Measurements from ENCODE around the gene HCAR3.
"Not testable (repeated sequence)": the region's sequence is repeated elsewhere in the genome, so short reads cannot be mapped to it uniquely, and the experiment has no call there.

The HCAR3 gene

GRCh38 chr12:122730215-122731014 is 13.8 kb upstream of the HCAR3 start, which contains the start of gene HCAR1:
TSS of gene HCAR1 (minus strand) at chr12:122730844. CDS start at chr12:122730339, 505 bp downstream.
- no peak for TF ChIP-seq POLR2A (IDR thresholded peaks at IDR 0.05; ENCODE audit: low read length)
- TF ChIP-seq GATA1 (IDR thresholded peaks at IDR 0.05; ENCODE audit: low read depth, low read length), result no peak
- DNase-seq, result no peak

- TF ChIP-seq POLR2A (IDR thresholded peaks at IDR 0.05; ENCODE audit: low read length), result no peak
- no peak for TF ChIP-seq GATA1 (IDR thresholded peaks at IDR 0.05; ENCODE audit: low read depth, low read length)
- DNase-seq, result no peak
Observed at GRCh38 chr12:122729583-122730214, 13.1 kb upstream of the HCAR3 start.

GRCh38 chr12:122726080-122726558 is 9.5 kb upstream of the HCAR3 start:
- no peak for TF ChIP-seq GATA1 (IDR thresholded peaks at IDR 0.05; ENCODE audit: low read depth, low read length)

GRCh38 chr12:122725452-122726079 is 9.0 kb upstream of the HCAR3 start:
- no peak for TF ChIP-seq GATA1 (IDR thresholded peaks at IDR 0.05; ENCODE audit: low read depth, low read length)
- TF ChIP-seq POLR2A (IDR thresholded peaks at IDR 0.05; ENCODE audit: low read length), result no peak
- no peak for DNase-seq

More at GRCh38 chr12:122726080-122726558, 9.5 kb upstream of the HCAR3 start:
- no peak for DNase-seq

GRCh38 chr12:122724641-122725243 is 8.1 kb upstream of the HCAR3 start:
- DNase-seq, result no peak
- no peak for TF ChIP-seq POLR2A (IDR thresholded peaks at IDR 0.05; ENCODE audit: low read length)
- TF ChIP-seq GATA1 (IDR thresholded peaks at IDR 0.05; ENCODE audit: low read depth, low read length), result no peak

- no peak for DNase-seq
- no peak for TF ChIP-seq POLR2A (IDR thresholded peaks at IDR 0.05; ENCODE audit: low read length)
- TF ChIP-seq GATA1 (IDR thresholded peaks at IDR 0.05; ENCODE audit: low read depth, low read length), result no peak
Observed at GRCh38 chr12:122722387-122722786, 5.8 kb upstream of the HCAR3 start.

GRCh38 chr12:122721057-122721545 is 4.5 kb upstream of the HCAR3 start:
- TF ChIP-seq GATA1 (IDR thresholded peaks at IDR 0.05; ENCODE audit: low read depth, low read length) (no peak), POLR2A (IDR thresholded peaks at IDR 0.05; ENCODE audit: low read length) (no peak)
- no peak for DNase-seq

- not testable (repeated sequence) for DNase-seq
Observed at GRCh38 chr12:122715211-122715610, 1.4 kb downstream of the HCAR3 start.

GRCh38 chr12:122713491-122714188 is 3.0 kb downstream of the HCAR3 start:
- DNase-seq, result not testable (repeated sequence)

GRCh38 chr12:122711266-122711665 is 5.3 kb downstream of the HCAR3 start:
- DNase-seq, result not testable (repeated sequence)

- DNase-seq, result not testable (repeated sequence)
Observed at GRCh38 chr12:122710341-122710740, 6.3 kb downstream of the HCAR3 start.

GRCh38 chr12:122709287-122709686 is 7.3 kb downstream of the HCAR3 start:
- DNase-seq, result not testable (repeated sequence)

- DNase-seq, result not testable (repeated sequence)
Observed at GRCh38 chr12:122703841-122704240, 12.8 kb downstream of the HCAR3 start.

GRCh38 chr12:122702890-122703611 is 13.6 kb downstream of the HCAR3 start, which contains the start of gene HCAR2:
TSS of gene HCAR2 (minus strand) at chr12:122703357. CDS start at chr12:122703283, 74 bp downstream.
- not testable (repeated sequence) for DNase-seq

GRCh38 chr12:122701481-122701880 is 15.1 kb downstream of the HCAR3 start:
- not testable (repeated sequence) for DNase-seq

GRCh38 chr12:122700038-122700710 is 16.4 kb downstream of the HCAR3 start:
- DNase-seq, result not testable (repeated sequence)

GRCh38 chr12:122696922-122697321 is 19.7 kb downstream of the HCAR3 start:
- not testable (repeated sequence) for DNase-seq

All from erythroblast (primary cell).